B cell (primary cell): ENCODE measurements around the gene TAF4. TPM values are rescaled to one million over a fixed set of nuclear protein-coding genes. Genes with fewer than 3 reads are reported as not detected.

Source experiments
- ATAC-seq: fragments of 200-7000 bp; cut with Tn5 transposase; one replicate; pipeline ENCODE4 v1.10.0; 2021; ENCODE audit warnings: low read depth, mild to moderate bottlenecking, moderate number of reproducible peaks, moderate library complexity
- CTCF ChIA-PET: fragments of 350-600 bp; sonication (Branson Sonifier 250); formaldehyde crosslinking; loops from one replicate; lab custom pipeline; 2021; ENCODE audit warnings: antibody characterized with exemption, inconsistent platforms; lab: Charles Lee
- POLR2A ChIA-PET: fragments of 350-600 bp; sonication (Branson Sonifier 250); formaldehyde crosslinking; loops from one replicate; lab custom pipeline; 2021; ENCODE audit warnings: antibody characterized with exemption; lab: Charles Lee
- DNase-seq: peaks from one replicate; pipeline ENCODE4 v3.0.0; 2013
- H2AFZ ChIP-seq: 2 replicates; pipeline ENCODE4 v1.6.1; 2012; ENCODE audit warnings: mild to moderate bottlenecking, low read depth, low read length; ENCODE audit not compliant: insufficient read depth, poor library complexity, severe bottlenecking
- H3K27ac ChIP-seq, 2 donors: 1 replicate in 1 of 2; 2 replicates in 1 of 2; pipeline ENCODE4 v1.5.1; 2012 to 2013; ENCODE audit warnings: low read length in 2 of 2, mild to moderate bottlenecking in 2 of 2, moderate library complexity in 1 of 2
- H3K27me3 ChIP-seq, 4 experiments: fragments of 200-600 bp in 1 of 4; sonication (generic) in 1 of 4; replicated peaks in 1 of 4; 1 replicate in 2 of 4; 2 replicates in 2 of 4; pipeline versions ENCODE4 v1.6.1 to v1.7.0; 2013 to 2016; ENCODE audit warnings: low read length in 3 of 4, mild to moderate bottlenecking in 2 of 4, mixed read lengths in 1 of 4, moderate library complexity in 1 of 4; ENCODE audit not compliant: insufficient read depth in 4 of 4, control insufficient read depth in 3 of 4; ENCODE audit errors: control extremely low read depth in 1 of 4
- H3K36me3 ChIP-seq, 2 experiments: replicated peaks in 1 of 2; 1 replicate in 1 of 2; 2 replicates in 1 of 2; pipeline versions ENCODE4 v1.6.1 to v1.7.1; 2013; ENCODE audit warnings: low read length in 1 of 2; ENCODE audit not compliant: insufficient read depth in 2 of 2, control insufficient read depth in 1 of 2; ENCODE audit errors: control extremely low read depth in 1 of 2, extremely low read depth in 1 of 2
- H3K4me1 ChIP-seq, 2 donors: fragments of 200-600 bp in 1 of 2; sonication (generic) in 1 of 2; 1 replicate in 1 of 2; 2 replicates in 1 of 2; pipeline versions ENCODE4 v1.5.1 to v1.6.1; 2013 to 2017; ENCODE audit warnings: low read length in 2 of 2; ENCODE audit not compliant: control insufficient read depth in 2 of 2, insufficient read depth in 2 of 2
- H3K4me2 ChIP-seq: replicated peaks from 2 replicates; pipeline ENCODE3; 2012; ENCODE audit warnings: mild to moderate bottlenecking, low read depth, low read length; ENCODE audit not compliant: poor library complexity, severe bottlenecking
- H3K4me3 ChIP-seq, 5 experiments: fragments of 200-600 bp in 1 of 5; sonication (generic) in 1 of 5; 1 replicate in 3 of 5; 2 replicates in 2 of 5; pipeline versions ENCODE4 v1.5.1 to v1.7.0; 2011 to 2016; ENCODE audit warnings: low read length in 4 of 5, mild to moderate bottlenecking in 4 of 5, low read depth in 2 of 5, control low read depth in 1 of 5, moderate library complexity in 1 of 5; ENCODE audit not compliant: insufficient read depth in 1 of 5; ENCODE audit errors: control extremely low read depth in 1 of 5, extremely low read depth in 1 of 5
- H3K79me2 ChIP-seq: fragments of 200-600 bp; sonication (generic); one replicate; pipeline ENCODE4 v1.6.0; 2016; ENCODE audit warnings: low read length; ENCODE audit not compliant: control insufficient read depth, insufficient read depth
- H3K9ac ChIP-seq: fragments of 200-600 bp; sonication (generic); 2 replicates; pipeline ENCODE4 v1.6.1; 2017; ENCODE audit warnings: mild to moderate bottlenecking, low read length, moderate library complexity
- H3K9me3 ChIP-seq, 3 donors: one replicate each; pipeline versions ENCODE4 v1.6.1 to v1.7.1; 2013; ENCODE audit warnings: low read length in 2 of 3; ENCODE audit not compliant: control insufficient read depth in 2 of 3, insufficient read depth in 1 of 3; ENCODE audit errors: control extremely low read depth in 1 of 3
- H4K20me1 ChIP-seq: 2 replicates; pipeline ENCODE4 v1.6.0; 2012; ENCODE audit warnings: mild to moderate bottlenecking, low read length; ENCODE audit not compliant: insufficient read depth, control insufficient read depth, poor library complexity, severe bottlenecking
- H3K27ac Mint-ChIP-seq: one replicate; pipeline ENCODE4 v1.8.0; 2021; ENCODE audit warnings: mixed read lengths
- H3K27me3 Mint-ChIP-seq: one replicate; pipeline ENCODE4 v1.8.0; 2021; ENCODE audit warnings: mixed read lengths
- H3K4me1 Mint-ChIP-seq: one replicate; pipeline ENCODE4 v1.8.0; 2021; ENCODE audit warnings: mixed read lengths
- H3K4me3 Mint-ChIP-seq: one replicate; pipeline ENCODE4 v1.8.0; 2021; ENCODE audit warnings: mixed read lengths
- H3K9me3 Mint-ChIP-seq: one replicate; pipeline ENCODE4 v1.8.0; 2022; ENCODE audit warnings: mixed read lengths; ENCODE audit not compliant: insufficient read depth
- EZH2 ChIP-seq: IDR thresholded peaks from 2 replicates; pipeline ENCODE4 v1.6.1; 2012; ENCODE audit warnings: borderline replicate concordance, low read depth, mild to moderate bottlenecking, moderate library complexity, low read length; ENCODE audit not compliant: insufficient read depth, poor library complexity, severe bottlenecking
- WGBS: methylation state at CpG from one replicate; pipeline ENCODE4 v1.1.5; 2013; ENCODE audit warnings: missing lambda C conversion rate; ENCODE audit not compliant: insufficient coverage; 5-methylcytosine and 5-hydroxymethylcytosine counted together
- intact Hi-C: fragments of 100-400 bp; cut with micrococcal nuclease; formaldehyde crosslinking; loops from one replicate; pipeline ENCODE4 v1.10.0; 2022
- polyA plus RNA-seq: library from polyadenylated mRNA; depleted of rRNA; stranded (reverse); fragments of >200 nt; gene quantifications from 2 replicates; pipeline ENCODE4 v1.2.3, GENCODE V29; 2012
- total RNA-seq, 2 donors: library from RNA; stranded (reverse); fragments of 120-200 nt in 1 of 2; gene quantifications; 1 replicate in 1 of 2; 2 replicates in 1 of 2; pipeline versions ENCODE4 v1.2.3 to v1.2.4, GENCODE V29; 2013 to 2022
- TF ChIP-seq, protein P1 (sequence below): fragments of 200-600 bp; IDR thresholded peaks from one replicate; pipeline ENCODE4 v1.8.0; 2022; ENCODE audit warnings: antibody characterized with exemption, mild to moderate bottlenecking

Gene TAF4
- total and polyA plus RNA-seq, 2 donors (not counting 1 experiment from before 2014, with no cell fraction given): 13.9 to 39.5 TPM

DNA sequence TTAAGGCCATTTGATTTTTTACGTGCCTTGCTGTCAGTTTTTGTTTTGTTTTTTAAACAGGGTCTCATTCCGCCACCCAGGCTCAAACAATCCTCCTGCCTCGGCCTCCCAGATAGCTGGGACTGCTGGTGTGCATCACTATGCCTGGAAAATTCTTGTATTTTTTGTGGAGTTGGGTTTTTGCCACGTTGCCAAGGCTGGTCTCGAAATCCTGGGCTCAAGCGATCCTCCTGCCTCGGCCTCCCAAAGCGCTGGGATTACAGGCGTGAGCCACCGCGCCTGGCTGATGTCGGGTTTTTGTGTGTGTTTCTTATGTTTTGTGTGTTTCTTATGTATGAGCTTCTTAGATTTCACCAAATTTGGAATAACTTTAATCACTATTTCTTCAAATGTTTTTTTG, 104.8 kb downstream of the TAF4 start:
- ATAC-seq: no peak
- no peak overlapping the region for H3K27ac Mint-ChIP-seq
- DNase-seq: no peak
- Histone ChIP-seq H3K4me3 (no peak overlapping the region), H3K9ac (no peak overlapping the region), H3K4me1 (no peaks in the 10 kb centered on the region), H3K9me3 (peaks cover 0 to 3% (median 0%) of the 10 kb centered on the region in 3 donors), H3K4me2 (no peak overlapping the region), H3K27ac (no peak overlapping the region), H3K27me3 (peaks cover 0 to 11% (median 2%) of the 10 kb centered on the region in 4 experiments), H4K20me1 (no peaks in the 10 kb centered on the region), H2AFZ (no peak overlapping the region), H3K79me2 (no peaks in the 10 kb centered on the region), H3K36me3 (no peaks in the 10 kb centered on the region)
- H3K9me3 Mint-ChIP-seq: no peaks in the 10 kb centered on the region
- peaks cover 15% of the 10 kb centered on the region for H3K27me3 Mint-ChIP-seq
- H3K4me1 Mint-ChIP-seq: no peaks in the 10 kb centered on the region
- TF ChIP-seq, protein P1, sequence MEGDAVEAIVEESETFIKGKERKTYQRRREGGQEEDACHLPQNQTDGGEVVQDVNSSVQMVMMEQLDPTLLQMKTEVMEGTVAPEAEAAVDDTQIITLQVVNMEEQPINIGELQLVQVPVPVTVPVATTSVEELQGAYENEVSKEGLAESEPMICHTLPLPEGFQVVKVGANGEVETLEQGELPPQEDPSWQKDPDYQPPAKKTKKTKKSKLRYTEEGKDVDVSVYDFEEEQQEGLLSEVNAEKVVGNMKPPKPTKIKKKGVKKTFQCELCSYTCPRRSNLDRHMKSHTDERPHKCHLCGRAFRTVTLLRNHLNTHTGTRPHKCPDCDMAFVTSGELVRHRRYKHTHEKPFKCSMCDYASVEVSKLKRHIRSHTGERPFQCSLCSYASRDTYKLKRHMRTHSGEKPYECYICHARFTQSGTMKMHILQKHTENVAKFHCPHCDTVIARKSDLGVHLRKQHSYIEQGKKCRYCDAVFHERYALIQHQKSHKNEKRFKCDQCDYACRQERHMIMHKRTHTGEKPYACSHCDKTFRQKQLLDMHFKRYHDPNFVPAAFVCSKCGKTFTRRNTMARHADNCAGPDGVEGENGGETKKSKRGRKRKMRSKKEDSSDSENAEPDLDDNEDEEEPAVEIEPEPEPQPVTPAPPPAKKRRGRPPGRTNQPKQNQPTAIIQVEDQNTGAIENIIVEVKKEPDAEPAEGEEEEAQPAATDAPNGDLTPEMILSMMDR: no peak
- TF ChIP-seq EZH2: no peak
- WGBS: 100% methylated on average over 2 of the region's 12 CpGs
- intact Hi-C loops: no loop called here
- H3K4me3 Mint-ChIP-seq: no peak overlapping the region
- POLR2A ChIA-PET: no interaction called here
- CTCF ChIA-PET: no interaction called here

DNA sequence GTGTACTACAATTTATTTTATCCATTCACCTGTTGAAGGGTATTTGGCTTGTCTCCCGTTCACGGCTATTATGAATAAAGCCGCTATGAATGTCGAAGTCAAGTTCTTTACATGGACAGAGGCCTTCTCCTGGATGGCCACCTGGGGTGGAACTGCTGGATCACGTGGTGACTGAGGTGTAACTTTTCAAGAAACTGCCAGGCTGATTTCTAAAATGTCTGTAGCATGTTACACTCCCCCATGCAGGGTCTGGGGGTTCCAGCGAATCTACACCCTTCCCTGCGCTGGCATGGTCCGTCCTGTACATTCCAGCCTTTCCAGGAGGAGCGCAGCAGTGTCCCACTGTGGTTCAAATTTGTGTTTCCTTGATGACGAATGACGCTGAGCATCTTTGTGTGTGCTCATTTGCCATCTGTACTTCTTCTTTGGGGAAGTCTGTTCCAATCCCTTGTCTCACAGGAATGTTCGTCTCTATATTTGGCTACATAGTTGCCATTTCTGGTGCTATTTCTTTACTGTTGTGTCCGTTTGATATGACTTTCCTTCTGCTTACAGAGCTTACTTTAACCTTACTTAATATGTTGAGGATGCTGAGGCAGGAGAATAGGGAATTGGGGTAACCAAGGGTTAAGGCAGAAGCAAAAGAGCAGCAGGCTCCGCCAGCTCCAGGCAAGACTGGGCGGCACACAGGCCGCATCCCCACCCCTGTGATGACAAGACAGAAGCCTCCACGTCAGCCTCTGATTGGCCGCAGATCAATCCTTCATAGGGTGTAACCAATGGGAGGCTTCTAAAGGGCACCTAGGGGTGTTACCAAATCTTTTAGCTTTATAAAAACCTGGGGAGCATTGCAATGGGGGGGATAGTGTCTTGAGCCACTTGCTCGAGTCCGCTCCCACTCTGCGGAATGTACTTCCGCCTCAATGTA, 106.6 kb downstream of the TAF4 start:
- Histone ChIP-seq H2AFZ (no peak overlapping the region), H3K27ac (no peak overlapping the region), H3K4me3 (no peak overlapping the region), H3K4me2 (no peak overlapping the region), H3K4me1 (no peaks in the 10 kb centered on the region), H3K27me3 (peaks cover 0 to 4% (median 0%) of the 10 kb centered on the region in 4 experiments), H3K36me3 (no peaks in the 10 kb centered on the region), H3K9me3 (peaks cover 0 to 3% (median 0%) of the 10 kb centered on the region in 3 donors), H4K20me1 (no peaks in the 10 kb centered on the region), H3K9ac (no peak overlapping the region), H3K79me2 (no peaks in the 10 kb centered on the region)
- POLR2A ChIA-PET: no interaction called here
- CTCF ChIA-PET: no interaction called here
- no peak overlapping the region for H3K27ac Mint-ChIP-seq
- 80% methylated on average over 17 of the region's 22 CpGs for WGBS
- no peaks in the 10 kb centered on the region for H3K9me3 Mint-ChIP-seq
- DNase-seq: no peak
- no peaks in the 10 kb centered on the region for H3K4me1 Mint-ChIP-seq
- intact Hi-C loops: no loop called here
- no peak overlapping the region for H3K4me3 Mint-ChIP-seq
- ATAC-seq: no peak
- TF ChIP-seq, protein P1: no peak
- no peak for TF ChIP-seq EZH2
- peaks cover 23% of the 10 kb centered on the region for H3K27me3 Mint-ChIP-seq
